Measurements from ENCODE around the gene UQCRC1. TPM values are rescaled to one million over a fixed set of nuclear protein-coding genes. Genes with fewer than 3 reads are reported as not detected.
A peak's percentile ranks its signal among the peaks of the same experiment; 100 is the strongest.

UQCRC1 gene
- total and polyA plus RNA-seq, 2 experiments from 2014 or later, result 308 to 405 TPM

DNA sequence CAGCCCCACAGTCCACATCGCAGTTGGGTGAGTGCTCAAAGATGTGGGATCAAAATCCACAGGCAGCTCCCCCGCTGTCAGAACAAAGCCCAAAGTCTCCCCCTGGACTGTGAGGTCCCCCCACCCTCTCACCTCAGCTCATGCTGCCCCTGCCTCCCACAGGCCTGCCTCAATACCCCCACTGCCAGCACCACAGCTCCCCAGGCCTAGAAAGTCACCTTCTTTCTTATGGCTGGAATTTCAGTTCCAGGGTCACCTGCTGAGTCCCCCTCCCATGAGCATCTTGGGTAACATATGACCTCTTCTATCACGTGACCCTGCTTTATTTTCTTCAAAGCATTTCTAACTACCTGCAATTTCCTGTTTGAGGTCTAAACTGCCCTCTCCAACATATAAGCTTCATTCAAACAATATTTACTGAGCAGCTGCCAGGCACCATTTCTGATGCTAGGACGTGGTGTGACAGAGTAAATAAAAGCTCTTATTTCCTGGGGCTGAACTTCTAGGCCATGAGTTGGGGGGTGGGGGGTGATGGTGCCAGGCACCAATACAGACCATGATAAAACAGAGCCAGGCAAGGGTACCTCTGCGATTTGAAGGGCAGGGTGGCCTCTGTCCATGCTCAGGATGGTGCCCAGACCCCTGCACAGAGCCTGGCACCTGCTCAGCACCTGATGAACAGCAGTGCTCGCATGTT lies 14.6 kb upstream of the UQCRC1 start:
- Histone ChIP-seq H3K9me3 (ENCODE audit: low read depth) (no peaks in the 10 kb centered on the region), H3K27ac (peak overlapping the region; percentile 67), H3K79me2 (no peaks in the 10 kb centered on the region), H3K4me1 (ENCODE audit: insufficient read depth) (peaks cover 11% of the 10 kb centered on the region), H2AFZ (no peak overlapping the region), H4K20me1 (ENCODE audit: insufficient read depth, poor library complexity, severe bottlenecking) (no peaks in the 10 kb centered on the region), H3K4me2 (no peak overlapping the region), H3K9me2 (replicated peaks; ENCODE audit: insufficient read depth) (no peaks in the 10 kb centered on the region), H3K27me3 (no peaks in the 10 kb centered on the region), H3K4me3 (no peak overlapping the region), H3K36me3 (replicated peaks; ENCODE audit: insufficient read depth, low read depth) (no peaks in the 10 kb centered on the region)
- no peak for DNase-seq (ENCODE audit: low spot score)
- TF ChIP-seq EZH2phosphoT487 (IDR thresholded peaks at IDR 0.05; ENCODE audit: low read depth, severe bottlenecking, unreplicated experiment) (no peak), EZH2 (IDR thresholded peaks at IDR 0.05; ENCODE audit: borderline replicate concordance) (no peak)
- TF ChIP-seq, protein P1, sequence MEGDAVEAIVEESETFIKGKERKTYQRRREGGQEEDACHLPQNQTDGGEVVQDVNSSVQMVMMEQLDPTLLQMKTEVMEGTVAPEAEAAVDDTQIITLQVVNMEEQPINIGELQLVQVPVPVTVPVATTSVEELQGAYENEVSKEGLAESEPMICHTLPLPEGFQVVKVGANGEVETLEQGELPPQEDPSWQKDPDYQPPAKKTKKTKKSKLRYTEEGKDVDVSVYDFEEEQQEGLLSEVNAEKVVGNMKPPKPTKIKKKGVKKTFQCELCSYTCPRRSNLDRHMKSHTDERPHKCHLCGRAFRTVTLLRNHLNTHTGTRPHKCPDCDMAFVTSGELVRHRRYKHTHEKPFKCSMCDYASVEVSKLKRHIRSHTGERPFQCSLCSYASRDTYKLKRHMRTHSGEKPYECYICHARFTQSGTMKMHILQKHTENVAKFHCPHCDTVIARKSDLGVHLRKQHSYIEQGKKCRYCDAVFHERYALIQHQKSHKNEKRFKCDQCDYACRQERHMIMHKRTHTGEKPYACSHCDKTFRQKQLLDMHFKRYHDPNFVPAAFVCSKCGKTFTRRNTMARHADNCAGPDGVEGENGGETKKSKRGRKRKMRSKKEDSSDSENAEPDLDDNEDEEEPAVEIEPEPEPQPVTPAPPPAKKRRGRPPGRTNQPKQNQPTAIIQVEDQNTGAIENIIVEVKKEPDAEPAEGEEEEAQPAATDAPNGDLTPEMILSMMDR (IDR thresholded peaks at IDR 0.05; ENCODE audit: poor library complexity), result no peak
- 80% methylated on average over 6 of the region's 6 CpGs for WGBS (ENCODE audit: low lambda C conversion rate, missing lambda C conversion rate)

DNA sequence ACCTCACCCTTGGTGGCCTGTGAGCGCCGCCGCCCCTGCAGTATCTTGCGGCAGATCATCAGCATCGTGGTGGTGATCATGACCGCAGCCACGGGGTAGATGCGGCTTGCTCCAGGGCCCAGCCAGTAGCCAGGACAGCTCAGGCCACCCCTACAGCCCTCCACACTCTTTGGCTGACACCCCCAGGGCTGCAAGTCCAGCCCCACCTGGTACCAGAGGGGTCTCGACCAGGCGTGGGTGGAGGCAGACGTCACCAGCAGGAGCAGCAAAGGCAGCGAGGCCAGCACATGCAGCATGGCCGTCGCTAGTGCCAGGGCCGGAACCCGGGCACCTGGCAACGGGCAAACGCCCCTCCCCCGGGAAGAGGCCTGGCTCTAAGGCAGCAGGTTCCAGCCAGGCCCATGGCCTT lies 12.0 kb upstream of the UQCRC1 start, which contains the start of gene TMEM89:
TSS of gene TMEM89 (minus strand) at position 309 of the 409 bp plus-strand sequence. CDS start at position 296, 13 bp downstream.
- H3K27me3 ChIP-seq, result no peaks in the 10 kb centered on the region
- no peak for TF ChIP-seq EZH2phosphoT487 (IDR thresholded peaks at IDR 0.05; ENCODE audit: low read depth, severe bottlenecking, unreplicated experiment)
- no peak for TF ChIP-seq EZH2 (IDR thresholded peaks at IDR 0.05; ENCODE audit: borderline replicate concordance)
- TF ChIP-seq, protein P1 (IDR thresholded peaks at IDR 0.05; ENCODE audit: poor library complexity), result no peak
- no peak within 1 kb of the TSS for H3K4me3 ChIP-seq
- no peaks in the 10 kb centered on the region for H4K20me1 ChIP-seq (ENCODE audit: insufficient read depth, poor library complexity, severe bottlenecking)
- WGBS (ENCODE audit: low lambda C conversion rate, missing lambda C conversion rate), result 95% methylated on average over 16 of the region's 19 CpGs
- H2AFZ ChIP-seq, result no peak within 1 kb of the TSS
- H3K27ac ChIP-seq, result no peak within 1 kb of the TSS
- H3K9me2 ChIP-seq (replicated peaks; ENCODE audit: insufficient read depth), result no peaks in the 10 kb centered on the region
- H3K36me3 ChIP-seq (replicated peaks; ENCODE audit: insufficient read depth, low read depth), result no peaks in the 10 kb centered on the region
- H3K4me2 ChIP-seq, result no peak within 1 kb of the TSS
- H3K4me1 ChIP-seq (ENCODE audit: insufficient read depth), result peaks cover 23% of the 10 kb centered on the region
- DNase-seq (ENCODE audit: low spot score), result no peak
- H3K79me2 ChIP-seq, result no peaks in the 10 kb centered on the region
- H3K9me3 ChIP-seq (ENCODE audit: low read depth), result no peaks in the 10 kb centered on the region

DNA sequence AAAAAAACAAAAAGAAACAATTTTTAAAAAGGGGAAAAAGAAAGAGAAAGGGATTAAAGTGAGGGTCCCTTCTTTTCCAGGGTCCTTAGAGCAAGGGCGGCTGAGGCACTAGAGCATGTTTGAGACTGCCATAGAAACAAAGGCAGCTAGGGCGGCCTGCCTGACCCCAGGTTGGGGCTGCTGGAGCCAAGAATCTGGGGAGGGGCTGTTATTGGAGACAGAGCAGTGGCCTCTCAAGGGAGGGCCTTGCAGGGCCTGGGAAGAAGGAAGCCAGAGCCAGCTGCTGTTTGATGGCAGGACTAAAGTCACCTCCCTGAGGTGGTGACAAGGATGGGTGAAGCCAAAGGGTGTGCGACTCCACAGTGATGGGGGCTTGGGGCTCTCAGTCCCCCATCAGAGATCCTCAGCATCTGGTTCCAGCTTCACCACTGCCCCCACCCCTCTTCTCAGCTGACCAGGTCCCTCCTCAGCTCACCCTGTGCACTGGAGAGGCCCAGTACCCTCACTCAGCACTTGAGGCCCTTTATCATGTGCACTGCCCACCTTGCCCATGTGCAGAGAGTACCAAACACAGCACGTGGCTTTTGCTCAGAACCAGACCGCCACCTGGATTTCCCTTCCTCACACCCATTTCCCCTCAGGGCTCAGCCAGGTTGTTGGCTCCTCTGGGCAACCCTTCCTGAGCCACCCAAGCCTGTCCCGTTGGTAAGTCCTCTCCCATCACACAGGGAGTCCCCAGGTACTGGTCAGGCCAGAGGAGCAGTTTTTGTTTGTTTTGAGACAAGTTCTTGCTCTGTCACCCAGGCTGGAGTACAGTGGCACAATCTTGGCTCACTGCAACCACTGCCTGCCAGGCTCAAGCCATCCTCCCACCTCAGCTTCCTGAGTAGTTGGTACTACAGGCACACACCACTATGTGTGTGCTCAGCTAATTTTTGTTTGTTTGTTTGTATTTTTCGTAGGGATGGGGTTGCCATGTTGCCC lies 10.4 kb upstream of the UQCRC1 start:
- Histone ChIP-seq H4K20me1 (ENCODE audit: insufficient read depth, poor library complexity, severe bottlenecking) (no peaks in the 10 kb centered on the region), H3K9me3 (ENCODE audit: low read depth) (no peaks in the 10 kb centered on the region), H3K4me3 (no peak overlapping the region), H3K79me2 (no peaks in the 10 kb centered on the region), H3K27me3 (no peaks in the 10 kb centered on the region), H3K4me1 (ENCODE audit: insufficient read depth) (peaks cover 23% of the 10 kb centered on the region), H2AFZ (no peak overlapping the region), H3K27ac (peak overlapping the region; percentile 90), H3K36me3 (replicated peaks; ENCODE audit: insufficient read depth, low read depth) (no peaks in the 10 kb centered on the region), H3K4me2 (no peak overlapping the region), H3K9me2 (replicated peaks; ENCODE audit: insufficient read depth) (no peaks in the 10 kb centered on the region)
- TF ChIP-seq EZH2 (IDR thresholded peaks at IDR 0.05; ENCODE audit: borderline replicate concordance), result no peak
- TF ChIP-seq, protein P1 (IDR thresholded peaks at IDR 0.05; ENCODE audit: poor library complexity), result no peak
- no peak for TF ChIP-seq EZH2phosphoT487 (IDR thresholded peaks at IDR 0.05; ENCODE audit: low read depth, severe bottlenecking, unreplicated experiment)
- no peak for DNase-seq (ENCODE audit: low spot score)
- WGBS (ENCODE audit: low lambda C conversion rate, missing lambda C conversion rate), result 80% methylated on average over 7 of the region's 7 CpGs
